Tibial nerve (tissue), 4 donors: ENCODE results near the gene SMARCD3. TPM values are rescaled to one million over a fixed set of nuclear protein-coding genes. Genes with fewer than 3 reads are reported as not detected.

ENCODE experiments used
- DNase-seq, 2 donors: peaks; one replicate each; pipeline ENCODE4 v3.0.0-alpha.2; 2019; ENCODE audit warnings: low spot score in 2 of 2
- H3K27ac ChIP-seq, 4 donors: fragments of 200-600 bp; sonication (generic) in 3 of 4; one replicate each; pipeline ENCODE4 v1.5.1; 2017 to 2019; ENCODE audit warnings: mild to moderate bottlenecking in 1 of 4
- H3K27me3 ChIP-seq, 2 donors: fragments of 200-600 bp; sonication (generic) in 1 of 2; one replicate each; pipeline versions ENCODE4 v1.5.1 to v1.6.0; 2017 to 2019
- H3K36me3 ChIP-seq, 3 donors: fragments of 200-600 bp; sonication (generic); one replicate each; pipeline ENCODE4 v1.5.1; 2018 to 2019
- H3K4me1 ChIP-seq, 4 donors: fragments of 200-600 bp; sonication (generic) in 3 of 4; one replicate each; pipeline ENCODE4 v1.5.1; 2017 to 2019
- H3K4me3 ChIP-seq, 4 donors: fragments of 200-600 bp; sonication (generic) in 3 of 4; one replicate each; pipeline ENCODE4 v1.5.1; 2017 to 2019; ENCODE audit warnings: mild to moderate bottlenecking in 1 of 4, moderate library complexity in 1 of 4
- H3K9me3 ChIP-seq, 4 donors: fragments of 200-600 bp; sonication (generic) in 3 of 4; one replicate each; pipeline ENCODE4 v1.5.1; 2017 to 2019
- CTCF ChIP-seq, 5 experiments: fragments of 200-600 bp in 3 of 5; fragments of 450-650 bp in 2 of 5; sonication (generic) in 3 of 5; IDR thresholded peaks; one replicate each; pipeline ENCODE4 v1.5.1; 2016 to 2019; ENCODE audit warnings: antibody characterized with exemption in 5 of 5, mild to moderate bottlenecking in 3 of 5, moderate library complexity in 2 of 5
- EP300 ChIP-seq, 2 donors: sonication (generic); formaldehyde crosslinking; IDR thresholded peaks; one replicate each; pipeline ENCODE4 v1.6.1; 2017; ENCODE audit warnings: antibody characterized with exemption in 2 of 2, mild to moderate bottlenecking in 1 of 2
- POLR2A ChIP-seq, 2 donors: fragments of 450-650 bp; IDR thresholded peaks; one replicate each; pipeline ENCODE4 v1.6.1; 2017; ENCODE audit warnings: antibody characterized with exemption in 2 of 2, mild to moderate bottlenecking in 2 of 2, moderate library complexity in 2 of 2
- WGBS, 2 donors: methylation state at CpG; one replicate each; pipeline ENCODE4 v1.1.5; 2018; 5-methylcytosine and 5-hydroxymethylcytosine counted together
- total RNA-seq, 4 donors: library from RNA; depleted of rRNA; stranded (reverse); fragments of >200 nt; gene quantifications; one replicate each; pipeline ENCODE4 v1.1.0, GENCODE V29; 2016

The SMARCD3 gene
- total RNA-seq, 4 donors from 2014 or later: 55.5 to 97.2 (median 77.3) TPM

DNA sequence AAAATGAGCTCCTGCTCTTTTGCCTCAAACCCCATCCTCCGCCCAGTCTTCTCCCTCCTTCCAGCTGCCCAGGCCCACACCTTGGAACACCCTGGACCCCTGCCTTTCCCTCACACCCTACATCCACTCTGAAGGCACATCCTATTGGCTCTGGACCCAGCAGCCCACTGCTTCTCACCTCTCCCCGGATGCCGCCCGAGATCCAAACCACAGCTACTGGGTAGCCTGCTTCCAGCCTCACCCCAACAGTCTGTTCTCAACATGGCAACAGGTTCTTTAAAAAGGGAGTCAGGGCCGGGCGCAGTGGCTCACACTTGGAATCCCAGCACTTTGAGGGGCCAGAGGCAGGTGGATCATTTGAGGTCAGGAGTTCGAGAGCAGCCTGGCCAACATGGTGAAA is 9.5 kb upstream of the SMARCD3 start:
- Histone ChIP-seq H3K4me1 (peaks cover 0 to 3% (median under 1%) of the 10 kb centered on the region in 4 donors), H3K27me3 (no peaks in the 10 kb centered on the region), H3K36me3 (no peaks in the 10 kb centered on the region), H3K9me3 (no peaks in the 10 kb centered on the region), H3K4me3 (no peak overlapping the region), H3K27ac (no peak overlapping the region)
- WGBS, 2 donors: 94 to 96% methylated on average over 6 to 7 of the region's 7 CpGs
- TF ChIP-seq EP300 (IDR thresholded peaks at IDR 0.05) (no peak), POLR2A (IDR thresholded peaks at IDR 0.05) (no peak), CTCF (IDR thresholded peaks at IDR 0.05) (no peak)
- DNase-seq: no peak

- no peak for DNase-seq
- peaks cover 0 to 15% (median 7%) of the 10 kb centered on the region in 4 donors for H3K4me1 ChIP-seq
- WGBS, 2 donors: 58 to 63% methylated on average over 16 of the region's 16 CpGs
- no peaks in the 10 kb centered on the region for H3K9me3 ChIP-seq
- no peaks in the 10 kb centered on the region for H3K36me3 ChIP-seq
- no peak for TF ChIP-seq POLR2A (IDR thresholded peaks at IDR 0.05)
- no peak for TF ChIP-seq EP300 (IDR thresholded peaks at IDR 0.05)
- TF ChIP-seq CTCF (IDR thresholded peaks at IDR 0.05): no peak
- H3K27ac ChIP-seq: no peak overlapping the region
- no peaks in the 10 kb centered on the region for H3K27me3 ChIP-seq
- no peak overlapping the region for H3K4me3 ChIP-seq
These were observed 8.0 kb upstream of the SMARCD3 start for GRCh38 chr7:151256410-151257045.

DNA sequence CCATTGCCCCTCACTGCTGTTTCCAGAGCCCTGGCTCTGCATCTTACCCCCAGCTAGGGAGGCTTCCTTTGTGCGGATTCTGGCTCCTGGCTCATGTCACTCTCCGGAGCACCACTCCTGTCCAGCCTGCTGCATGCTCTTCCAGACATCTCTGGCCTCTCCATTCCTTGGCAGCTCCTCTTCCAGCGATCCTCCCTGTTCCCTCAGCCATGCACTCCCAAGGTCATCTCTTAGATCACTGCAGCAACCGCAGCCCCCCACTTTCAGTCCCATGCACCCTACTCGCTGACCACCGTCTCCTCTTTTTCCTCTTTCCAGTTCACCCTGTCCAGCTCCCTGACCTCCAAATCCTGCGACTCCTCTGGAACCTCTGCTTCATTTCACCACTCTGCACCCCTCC is 6.9 kb upstream of the SMARCD3 start:
- Histone ChIP-seq H3K9me3 (no peaks in the 10 kb centered on the region), H3K27ac (no peak overlapping the region), H3K4me3 (no peak overlapping the region), H3K36me3 (no peaks in the 10 kb centered on the region), H3K4me1 (peaks cover 0 to 26% (median 12%) of the 10 kb centered on the region in 4 donors), H3K27me3 (no peaks in the 10 kb centered on the region)
- no peak for DNase-seq
- TF ChIP-seq EP300 (IDR thresholded peaks at IDR 0.05): no peak
- TF ChIP-seq CTCF (IDR thresholded peaks at IDR 0.05): no peak
- TF ChIP-seq POLR2A (IDR thresholded peaks at IDR 0.05): no peak
- WGBS, 2 donors: 76 to 79% methylated on average over 7 of the region's 7 CpGs

GRCh38 chr7:151254851-151255250 is 6.4 kb upstream of the SMARCD3 start:
- no peaks in the 10 kb centered on the region for H3K36me3 ChIP-seq
- no peak for DNase-seq
- no peaks in the 10 kb centered on the region for H3K27me3 ChIP-seq
- peaks cover 0 to 31% (median 18%) of the 10 kb centered on the region in 4 donors for H3K4me1 ChIP-seq
- 83 to 87% methylated on average over 11 of the region's 11 CpGs for WGBS, 2 donors
- H3K4me3 ChIP-seq: no peak overlapping the region
- no peaks in the 10 kb centered on the region for H3K9me3 ChIP-seq
- TF ChIP-seq CTCF (IDR thresholded peaks at IDR 0.05) (no peak), EP300 (IDR thresholded peaks at IDR 0.05) (no peak), POLR2A (IDR thresholded peaks at IDR 0.05) (no peak)
- H3K27ac ChIP-seq: no peak overlapping the region

DNA sequence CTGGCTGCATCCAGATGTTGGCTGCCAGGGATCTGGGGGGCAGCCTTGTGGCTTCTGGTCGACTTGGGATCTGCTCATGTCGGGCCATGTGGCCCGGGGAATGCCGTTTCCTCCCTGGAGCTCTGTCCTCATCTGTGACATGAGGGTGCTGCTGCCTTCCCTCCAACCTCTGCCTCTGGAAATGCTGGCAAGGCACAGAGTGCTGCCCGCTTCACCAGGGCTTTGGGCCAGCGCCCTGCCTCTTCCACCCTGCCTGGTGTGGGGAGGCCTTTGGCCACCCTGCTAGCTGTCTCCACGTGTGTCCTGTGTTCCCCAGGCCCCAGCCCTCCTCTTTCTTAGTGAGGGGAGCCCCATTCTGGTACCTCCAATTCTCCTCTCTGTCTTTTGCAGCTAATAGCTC is 5.8 kb upstream of the SMARCD3 start:
- 50 to 52% methylated on average over 4 to 6 of the region's 7 CpGs for WGBS, 2 donors
- no peaks in the 10 kb centered on the region for H3K9me3 ChIP-seq
- no peak for TF ChIP-seq EP300 (IDR thresholded peaks at IDR 0.05)
- no peak for TF ChIP-seq POLR2A (IDR thresholded peaks at IDR 0.05)
- no peak for TF ChIP-seq CTCF (IDR thresholded peaks at IDR 0.05)
- no peak for DNase-seq
- no peaks in the 10 kb centered on the region for H3K36me3 ChIP-seq
- no peak overlapping the region for H3K27ac ChIP-seq
- H3K27me3 ChIP-seq: no peaks in the 10 kb centered on the region
- H3K4me3 ChIP-seq: no peak overlapping the region
- H3K4me1 ChIP-seq: peaks cover 0 to 37% (median 23%) of the 10 kb centered on the region in 4 donors
